Left lung (tissue), 10 donors: ENCODE data around the gene SEC23A. TPM values are rescaled to one million over a fixed set of nuclear protein-coding genes. Genes with fewer than 3 reads are reported as not detected.

Experiments
- ATAC-seq: fragments of 200-7000 bp; cut with Tn5 transposase; one replicate; pipeline ENCODE4 v1.9.1; 2020; ENCODE audit warnings: moderate library complexity
- DNase-seq, 4 donors: peaks; one replicate each; pipeline ENCODE4 v3.0.0-alpha.2; 2013 to 2020
- H3K27ac ChIP-seq, 2 donors: fragments of 200-600 bp; sonication (generic) in 1 of 2; one replicate each; pipeline versions ENCODE4 v1.5.0 to v1.8.0; 2020 to 2021
- H3K27me3 ChIP-seq, 2 donors: fragments of 200-600 bp; sonication (generic) in 1 of 2; one replicate each; pipeline versions ENCODE4 v1.5.0 to v1.8.0; 2020 to 2021
- H3K36me3 ChIP-seq, 2 donors: fragments of 200-600 bp; sonication (generic) in 1 of 2; one replicate each; pipeline versions ENCODE4 v1.5.0 to v1.8.0; 2020 to 2021
- H3K4me1 ChIP-seq, 2 donors: fragments of 200-600 bp; one replicate each; pipeline ENCODE4 v1.8.0; 2021
- H3K4me3 ChIP-seq, 2 donors: fragments of 200-600 bp; sonication (generic) in 1 of 2; one replicate each; pipeline versions ENCODE4 v1.5.0 to v1.8.0; 2020 to 2021; ENCODE audit warnings: mild to moderate bottlenecking in 1 of 2
- H3K9me3 ChIP-seq, 2 donors: fragments of 200-600 bp; sonication (generic) in 1 of 2; one replicate each; pipeline versions ENCODE4 v1.5.0 to v1.8.0; 2020 to 2021
- CTCF ChIP-seq, 2 donors: fragments of 200-600 bp; sonication (generic) in 1 of 2; IDR thresholded peaks; one replicate each; pipeline versions ENCODE4 v1.5.0 to v1.8.0; 2021; ENCODE audit warnings: antibody characterized with exemption in 2 of 2
- intact Hi-C, 2 donors: fragments of 100-400 bp; cut with DNase I; formaldehyde crosslinking; loops; one replicate each; pipeline versions ENCODE4 v1.11.2 to v1.14.2; 2022
- polyA plus RNA-seq, 6 donors: library from polyadenylated mRNA; unstranded; fragments of 120-200 nt; gene quantifications; one replicate each; pipeline ENCODE4 v1.2.1, GENCODE V29; 2013; ENCODE audit not compliant: insufficient read length in 6 of 6
- total RNA-seq, 2 donors: library from RNA; stranded (reverse); fragmentation: NEBNext Ultra II Directional; extraction: Animal tissue kit (Norgen Biotek cat#: 25700); gene quantifications; one replicate each; pipeline ENCODE4 v1.2.1, GENCODE V29; 2021
- donor health status: DM: no; HTN: yes; CAD: no.
- donor health status: DM: no; HTN: no; CAD: no.

Gene SEC23A
- total and polyA plus RNA-seq, 8 donors, result 59.3 to 81.7 (median 65.0) TPM

DNA sequence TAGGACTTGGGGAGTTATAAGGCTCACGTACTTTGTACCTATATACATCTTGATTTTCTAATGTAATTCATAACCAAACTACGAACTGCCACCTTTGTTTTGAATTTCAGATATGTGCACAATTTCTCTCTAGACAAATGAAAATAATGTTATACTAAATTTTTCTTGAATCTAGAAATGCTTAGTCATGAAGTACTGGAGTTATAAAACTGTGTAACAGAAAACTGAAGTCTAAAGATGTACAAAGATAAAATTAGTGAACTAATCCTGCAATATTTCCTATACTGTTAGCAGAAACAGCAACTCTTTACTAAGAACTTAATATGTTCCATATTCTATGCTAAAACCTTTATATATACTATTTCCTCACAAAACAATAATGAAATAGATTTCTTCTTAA is 15.5 kb downstream of the SEC23A start:
- ATAC-seq (no peak), DNase-seq (no peak)
- Histone ChIP-seq H3K9me3 (no peaks in the 10 kb centered on the region), H3K27ac (no peak overlapping the region), H3K4me1 (no peaks in the 10 kb centered on the region), H3K4me3 (no peak overlapping the region), H3K36me3 (peaks cover 0 to 96% of the 10 kb centered on the region in 2 donors), H3K27me3 (no peaks in the 10 kb centered on the region)
- TF ChIP-seq CTCF (IDR thresholded peaks at IDR 0.05), result no peak
- intact Hi-C loops, result no loop called here

GRCh38 chr14:39085933-39086332 is 17.1 kb downstream of the SEC23A start:
- H3K27me3 ChIP-seq, result no peaks in the 10 kb centered on the region
- no peak overlapping the region for H3K4me3 ChIP-seq
- peaks cover 0 to 96% of the 10 kb centered on the region in 2 donors for H3K36me3 ChIP-seq
- no peak overlapping the region for H3K27ac ChIP-seq
- no peak for ATAC-seq
- no peak for TF ChIP-seq CTCF (IDR thresholded peaks at IDR 0.05)
- DNase-seq, result no peak
- intact Hi-C loops, result no loop called here
- H3K9me3 ChIP-seq, result no peaks in the 10 kb centered on the region
- no peaks in the 10 kb centered on the region for H3K4me1 ChIP-seq

DNA sequence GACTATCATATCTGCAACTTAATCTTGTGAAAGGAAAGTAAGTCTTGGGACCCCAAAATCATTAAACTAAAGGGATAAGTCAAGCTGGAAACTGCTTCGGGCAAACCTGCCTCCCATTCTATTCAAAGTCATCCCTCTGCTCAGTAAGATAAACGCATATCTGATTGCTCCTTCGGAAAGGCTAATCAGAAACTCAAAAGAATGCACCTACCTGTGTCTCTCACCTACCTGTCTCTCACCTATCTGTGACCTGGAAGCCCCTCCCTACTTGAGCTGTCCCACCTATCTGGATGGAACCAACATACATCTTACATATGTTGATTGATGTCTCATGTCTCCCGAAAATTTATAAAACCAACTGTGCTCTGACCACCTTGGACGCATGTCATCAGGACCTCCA is 19.9 kb downstream of the SEC23A start:
- no peak overlapping the region for H3K27ac ChIP-seq
- no peaks in the 10 kb centered on the region for H3K9me3 ChIP-seq
- ATAC-seq (no peak), DNase-seq (no peak)
- peaks cover 0 to 88% of the 10 kb centered on the region in 2 donors for H3K36me3 ChIP-seq
- H3K4me1 ChIP-seq, result no peaks in the 10 kb centered on the region
- TF ChIP-seq CTCF (IDR thresholded peaks at IDR 0.05), result no peak
- H3K4me3 ChIP-seq, result no peak overlapping the region
- no peaks in the 10 kb centered on the region for H3K27me3 ChIP-seq
- intact Hi-C loops, result no loop called here

DNA sequence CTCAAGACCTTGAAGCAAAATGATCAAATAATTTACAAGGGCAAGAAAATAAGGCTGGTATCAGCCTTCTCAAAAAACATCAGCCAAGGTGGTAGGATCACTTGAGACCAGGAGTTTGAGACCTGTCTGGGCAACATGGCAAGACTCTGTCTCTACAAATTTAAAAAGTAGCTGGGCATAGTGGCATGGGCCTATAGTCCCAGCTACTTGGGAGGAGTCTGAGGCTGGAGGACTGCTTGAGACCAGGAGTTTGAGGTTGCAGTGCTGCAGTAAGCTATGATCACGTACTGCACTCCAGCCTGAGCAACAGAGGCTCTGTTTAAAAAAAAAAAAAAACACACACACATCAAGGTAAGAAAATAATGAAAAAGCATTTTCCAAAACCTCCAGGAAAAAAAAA is 22.1 kb downstream of the SEC23A start:
- no peak overlapping the region for H3K4me3 ChIP-seq

DNA sequence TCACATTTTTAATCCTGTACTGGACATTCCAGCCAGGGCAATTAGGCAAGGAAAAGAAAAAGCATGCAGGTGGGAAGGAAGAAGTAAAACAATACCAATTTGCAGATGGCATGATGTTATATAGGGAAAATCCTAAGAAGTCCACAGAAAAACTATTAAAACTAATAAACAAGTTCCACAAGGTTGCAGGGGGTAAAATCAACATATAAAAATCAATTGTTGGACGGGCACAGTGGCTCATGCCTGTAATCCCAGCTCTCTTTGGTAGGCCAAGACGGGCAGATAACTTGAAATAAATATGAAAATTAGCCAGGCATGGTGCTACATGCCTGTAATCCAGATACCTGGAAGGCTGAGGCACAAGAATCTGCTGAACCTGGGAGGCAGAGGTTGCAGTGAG is 31.9 kb downstream of the SEC23A start:
- ATAC-seq, result no peak
- DNase-seq, result no peak
- Histone ChIP-seq H3K36me3 (peaks cover 7 to 81% of the 10 kb centered on the region in 2 donors), H3K27me3 (no peaks in the 10 kb centered on the region), H3K4me3 (no peak overlapping the region), H3K27ac (no peak overlapping the region), H3K4me1 (no peaks in the 10 kb centered on the region), H3K9me3 (no peaks in the 10 kb centered on the region)
- TF ChIP-seq CTCF (IDR thresholded peaks at IDR 0.05), result no peak
- intact Hi-C loops, result no loop called here

More for the DNA sequence above, 22.1 kb downstream of the SEC23A start:
- Histone ChIP-seq H3K4me1 (no peaks in the 10 kb centered on the region), H3K27me3 (no peaks in the 10 kb centered on the region), H3K36me3 (peaks cover 0 to 90% of the 10 kb centered on the region in 2 donors), H3K27ac (no peak overlapping the region), H3K9me3 (no peaks in the 10 kb centered on the region)
- DNase-seq (no peak), ATAC-seq (no peak)
- intact Hi-C loops, result no loop called here
- TF ChIP-seq CTCF (IDR thresholded peaks at IDR 0.05), result no peak
